ENCODE data around the gene GORASP2. TPM values are rescaled to one million over a fixed set of nuclear protein-coding genes. Genes with fewer than 3 reads are reported as not detected.

Gene GORASP2
- total RNA-seq, 1 experiment from 2014 or later: 87.9 TPM

GRCh38 chr2:170897108-170897507 is 31.9 kb upstream of the GORASP2 start:
- no peak overlapping the region for H3K4me3 ChIP-seq (replicated peaks in 1 of 2; ENCODE audit: low read depth in 1 of 2, low read length in 2 of 2)
- BruUV-seq (replicated peaks): no TSS peak
- no peaks in the 10 kb centered on the region for H3K79me2 ChIP-seq (ENCODE audit: insufficient read depth, low read length)
- TF ChIP-seq TCF7L2 (IDR thresholded peaks at IDR 0.05; ENCODE audit: borderline replicate concordance, extremely low read depth, insufficient read depth, insufficient read length) (no peak), CTCF (IDR thresholded peaks at IDR 0.05 in 2 of 3, conservative IDR thresholded peaks at IDR 0.05 in 1 of 3; ENCODE audit: borderline replicate concordance in 1 of 3, insufficient read depth in 1 of 3, low read depth in 2 of 3, low read length in 2 of 3) (no peak), ZNF274 (IDR thresholded peaks at IDR 0.05; ENCODE audit: low read depth, low read length) (no peak), CBX3 (IDR thresholded peaks at IDR 0.05; ENCODE audit: low read depth) (no peak), SIN3A (IDR thresholded peaks at IDR 0.05; ENCODE audit: low read depth) (no peak), ZFX (IDR thresholded peaks at IDR 0.05) (no peak), ELF1 (IDR thresholded peaks at IDR 0.05; ENCODE audit: borderline replicate concordance, low read depth) (no peak), EGR1 (IDR thresholded peaks at IDR 0.05; ENCODE audit: low read depth) (no peak), EZH2phosphoT487 (IDR thresholded peaks at IDR 0.05; ENCODE audit: borderline replicate concordance) (no peak)
- ChIA-PET POLR2A (no interaction called here), RAD21 (ENCODE audit: low non-redundant PET in 1 of 2, low total read pairs in 2 of 2, uncharacterized antibody in 2 of 2, unreplicated experiment in 2 of 2) (no interaction called here), CTCF (no interaction called here)
- H3K27ac ChIP-seq (ENCODE audit: low read depth, low read length): no peak overlapping the region
- no peaks in the 10 kb centered on the region for H3K9me2 ChIP-seq (ENCODE audit: insufficient read depth)
- H4K20me1 ChIP-seq (ENCODE audit: insufficient read depth): 0 out of 2 replicates have a peak, but pooled peaks cover 3% of the 10 kb centered on the region
- no peaks in the 10 kb centered on the region for H3K4me1 ChIP-seq (ENCODE audit: control insufficient read depth in 1 of 2, insufficient read depth in 2 of 2, low read length in 2 of 2)
- ATAC-seq (no peak), DNase-seq (ENCODE audit: low read depth, low spot score) (no peak)
- H2AFZ ChIP-seq (ENCODE audit: low read depth, low read length, poor library complexity, severe bottlenecking): no peak overlapping the region
- no peaks in the 10 kb centered on the region for H3K27me3 ChIP-seq (ENCODE audit: insufficient read depth, low read length)
- H3K4me2 ChIP-seq (ENCODE audit: low read length): no peak overlapping the region
- no peaks in the 10 kb centered on the region for H3K9me3 ChIP-seq (ENCODE audit: control insufficient read depth in 1 of 2, insufficient read depth in 1 of 2, low read depth in 1 of 2, low read length in 2 of 2)
- H3K36me3 ChIP-seq (ENCODE audit: control insufficient read depth in 1 of 2, insufficient read depth in 2 of 2, low read length in 2 of 2): no peaks in the 10 kb centered on the region
- intact Hi-C loops (cut with micrococcal nuclease): no loop called here
- no peak overlapping the region for H3K9ac ChIP-seq (ENCODE audit: low read length)

DNA sequence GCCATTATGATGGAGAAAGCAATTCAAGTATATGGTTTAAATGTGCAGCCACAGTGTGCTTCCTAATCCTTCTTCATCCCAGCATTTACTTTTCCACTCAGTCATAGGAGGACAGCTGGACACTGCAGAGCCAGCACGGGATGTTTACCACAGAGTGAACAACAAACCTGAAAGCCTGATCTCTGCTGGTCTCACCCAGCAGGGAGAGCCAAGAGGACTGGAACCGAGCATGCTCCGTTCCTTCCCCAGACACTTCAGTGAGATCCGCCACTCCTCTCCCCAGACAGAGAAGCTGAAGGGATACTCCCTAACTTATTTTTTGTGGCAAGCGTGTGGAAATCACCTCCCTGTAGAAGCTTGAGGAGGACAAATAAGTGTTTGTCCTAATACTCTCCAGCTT is 23.2 kb upstream of the GORASP2 start:
- Histone ChIP-seq H3K4me1 (ENCODE audit: control insufficient read depth in 1 of 2, insufficient read depth in 2 of 2, low read length in 2 of 2) (no peaks in the 10 kb centered on the region), H3K4me2 (ENCODE audit: low read length) (no peak overlapping the region), H2AFZ (ENCODE audit: low read depth, low read length, poor library complexity, severe bottlenecking) (no peak overlapping the region)

More for the DNA sequence above, 23.2 kb upstream of the GORASP2 start:
- H3K4me3 ChIP-seq (replicated peaks in 1 of 2; ENCODE audit: low read depth in 1 of 2, low read length in 2 of 2): no peak overlapping the region
- no peaks in the 10 kb centered on the region for H3K79me2 ChIP-seq (ENCODE audit: insufficient read depth, low read length)
- no peak overlapping the region for H3K9ac ChIP-seq (ENCODE audit: low read length)
- no peaks in the 10 kb centered on the region for H3K27me3 ChIP-seq (ENCODE audit: insufficient read depth, low read length)
- RAD21 ChIA-PET (ENCODE audit: low non-redundant PET in 1 of 2, low total read pairs in 2 of 2, uncharacterized antibody in 2 of 2, unreplicated experiment in 2 of 2): no interaction called here
- POLR2A ChIA-PET: no interaction called here
- no peak overlapping the region for H3K27ac ChIP-seq (ENCODE audit: low read depth, low read length)
- ATAC-seq (no peak), DNase-seq (ENCODE audit: low read depth, low spot score) (no peak)
- CTCF ChIA-PET: no interaction called here
- no peaks in the 10 kb centered on the region for H3K9me3 ChIP-seq (ENCODE audit: control insufficient read depth in 1 of 2, insufficient read depth in 1 of 2, low read depth in 1 of 2, low read length in 2 of 2)
- H4K20me1 ChIP-seq (ENCODE audit: insufficient read depth): no peaks in the 10 kb centered on the region
- TF ChIP-seq ELF1 (IDR thresholded peaks at IDR 0.05; ENCODE audit: borderline replicate concordance, low read depth) (no peak), YY1 (IDR thresholded peaks at IDR 0.05; ENCODE audit: extremely low read depth, insufficient replicate concordance, low read depth, low read length) (no peak), EZH2phosphoT487 (IDR thresholded peaks at IDR 0.05; ENCODE audit: borderline replicate concordance) (no peak), CEBPB (IDR thresholded peaks at IDR 0.05; ENCODE audit: low read depth) (no peak), SP1 (IDR thresholded peaks at IDR 0.05; ENCODE audit: low read depth) (no peak), EZH2 (IDR thresholded peaks at IDR 0.05) (no peak), ZBTB33 (IDR thresholded peaks at IDR 0.05; ENCODE audit: extremely low read depth, insufficient replicate concordance, low read length) (no peak)
- intact Hi-C loops (cut with micrococcal nuclease): no loop called here
- no peaks in the 10 kb centered on the region for H3K36me3 ChIP-seq (ENCODE audit: control insufficient read depth in 1 of 2, insufficient read depth in 2 of 2, low read length in 2 of 2)
- H3K9me2 ChIP-seq (ENCODE audit: insufficient read depth): no peaks in the 10 kb centered on the region
- BruUV-seq (replicated peaks): no TSS peak
